ENCODE results near the gene RANBP9. TPM values are rescaled to one million over a fixed set of nuclear protein-coding genes. Genes with fewer than 3 reads are reported as not detected.

Gene RANBP9
- total RNA-seq, 4 donors from 2014 or later, result 29.3 to 57.1 (median 42.4) TPM

GRCh38 chr6:13668291-13668928 is 43.2 kb downstream of the RANBP9 start:
- no peaks in the 10 kb centered on the region for H3K9me3 ChIP-seq
- no peaks in the 10 kb centered on the region for H3K27me3 ChIP-seq
- peaks cover 0 to 35% (median 19%) of the 10 kb centered on the region in 4 donors for H3K4me1 ChIP-seq
- 76% methylated on average over 2 of the region's 2 CpGs for WGBS
- TF ChIP-seq POLR2A (IDR thresholded peaks at IDR 0.05; ENCODE audit: low read depth), result no peak
- no peak for TF ChIP-seq EP300 (IDR thresholded peaks at IDR 0.05)
- no peak for TF ChIP-seq CTCF (IDR thresholded peaks at IDR 0.05)
- TF ChIP-seq POLR2AphosphoS5 (IDR thresholded peaks at IDR 0.05), result no peak
- no peak overlapping the region for H3K4me3 ChIP-seq
- H3K27ac ChIP-seq (replicated peaks in 1 of 4), result no peak overlapping the region
- no peaks in the 10 kb centered on the region for H3K36me3 ChIP-seq
- intact Hi-C loops (cut with DNase I), result no loop called here
- no peak for DNase-seq (ENCODE audit: extremely low spot score)

GRCh38 chr6:13667655-13668054 is 44.0 kb downstream of the RANBP9 start:
- Histone ChIP-seq H3K36me3 (no peaks in the 10 kb centered on the region), H3K9me3 (no peaks in the 10 kb centered on the region), H3K27me3 (no peaks in the 10 kb centered on the region), H3K4me3 (no peak overlapping the region), H3K27ac (replicated peaks in 1 of 4) (no peak overlapping the region), H3K4me1 (peaks cover 0 to 42% (median 24%) of the 10 kb centered on the region in 4 donors)
- no peak for TF ChIP-seq POLR2AphosphoS5 (IDR thresholded peaks at IDR 0.05)
- TF ChIP-seq POLR2A (IDR thresholded peaks at IDR 0.05; ENCODE audit: low read depth), result no peak
- TF ChIP-seq CTCF (IDR thresholded peaks at IDR 0.05), result no peak
- no peak for TF ChIP-seq EP300 (IDR thresholded peaks at IDR 0.05)
- 93% methylated on average over 2 of the region's 2 CpGs for WGBS
- DNase-seq (ENCODE audit: extremely low spot score), result no peak
- intact Hi-C loops (cut with DNase I), result no loop called here

GRCh38 chr6:13666194-13667105 is 45.2 kb downstream of the RANBP9 start:
- Histone ChIP-seq H3K9me3 (no peaks in the 10 kb centered on the region), H3K27me3 (no peaks in the 10 kb centered on the region), H3K36me3 (no peaks in the 10 kb centered on the region), H3K4me1 (peaks cover 0 to 38% (median 24%) of the 10 kb centered on the region in 4 donors), H3K4me3 (no peak overlapping the region), H3K27ac (replicated peaks in 1 of 4) (no peak overlapping the region)
- 91% methylated on average over 8 of the region's 8 CpGs for WGBS
- no peak for DNase-seq (ENCODE audit: extremely low spot score)
- intact Hi-C loops (cut with DNase I), result no loop called here
- TF ChIP-seq CTCF (IDR thresholded peaks at IDR 0.05) (no peak), EP300 (IDR thresholded peaks at IDR 0.05) (no peak), POLR2A (IDR thresholded peaks at IDR 0.05; ENCODE audit: low read depth) (no peak), POLR2AphosphoS5 (IDR thresholded peaks at IDR 0.05) (no peak)

GRCh38 chr6:13664703-13665352 is 46.8 kb downstream of the RANBP9 start:
- no peaks in the 10 kb centered on the region for H3K9me3 ChIP-seq
- H3K27ac ChIP-seq (replicated peaks in 1 of 4), result no peak overlapping the region
- no peaks in the 10 kb centered on the region for H3K27me3 ChIP-seq
- DNase-seq (ENCODE audit: extremely low spot score), result no peak
- no peak overlapping the region for H3K4me3 ChIP-seq
- TF ChIP-seq EP300 (IDR thresholded peaks at IDR 0.05) (no peak), POLR2A (IDR thresholded peaks at IDR 0.05; ENCODE audit: low read depth) (no peak), CTCF (IDR thresholded peaks at IDR 0.05) (no peak), POLR2AphosphoS5 (IDR thresholded peaks at IDR 0.05) (no peak)
- H3K4me1 ChIP-seq, result peaks cover 5 to 45% (median 30%) of the 10 kb centered on the region in 4 donors
- intact Hi-C loops (cut with DNase I), result no loop called here
- no peaks in the 10 kb centered on the region for H3K36me3 ChIP-seq

Measured in esophagus muscularis mucosa (tissue), 4 donors.